K562 (cell line): ENCODE measurements around the gene IGF1R. TPM values are rescaled to one million over a fixed set of nuclear protein-coding genes. Genes with fewer than 3 reads are reported as not detected.

Experiments used
- ATAC-seq: fragments of 200-7000 bp; cut with Tn5 transposase; 3 replicates; pipeline ENCODE4 v1.9.1; 2020; ENCODE audit warnings: moderate library complexity
- BruUV-seq: library from RNA; stranded (reverse); fragments of 400-500 nt; replicated peaks from 2 replicates; lab custom pipeline; 2021; lab: Mats Ljungman, UMichigan
- CTCF ChIA-PET: fragments of 300-600 bp; formaldehyde crosslinking; extraction: SDS; loops from one replicate; lab custom pipeline; 2021; ENCODE audit warnings: low intra/inter-chr PET ratio; lab: Yijun Ruan, JAX
- POLR2A ChIA-PET: fragments of 300-600, 350-650 bp; sonication (Branson Sonifier 250); formaldehyde crosslinking; extraction: SDS; loops from one replicate; lab custom pipeline; 2021; ENCODE audit warnings: antibody characterized with exemption, inconsistent platforms; lab: Yijun Ruan, JAX
- DNase-seq, 4 experiments: peaks; one replicate each; pipeline versions ENCODE4 v3.0.0 to v3.0.0-alpha.2; 2011 to 2018; ENCODE audit warnings: low spot score in 3 of 4, mixed read lengths in 3 of 4; ENCODE audit errors: extremely low read depth in 1 of 4
- FAIRE-seq: peaks from 2 replicates; lab custom pipeline; 2011; peaks lifted over from hg19 to GRCh38; lab: Jason Lieb, UNC
- H2AFZ ChIP-seq: 2 replicates; pipeline ENCODE4 v1.6.0; 2011; ENCODE audit warnings: low read depth, low read length, control low read depth, inconsistent platforms
- H3K27ac ChIP-seq: fragments of 200-600 bp; 3 replicates; pipeline ENCODE4 v1.8.0; 2011; ENCODE audit warnings: low read depth, mild to moderate bottlenecking, control low read depth, inconsistent platforms, low read length, moderate library complexity, mixed read lengths; ENCODE audit errors: extremely low read depth
- H3K27me3 ChIP-seq, 2 experiments: fragments of 300-600 bp in 1 of 2; 2 replicates in 1 of 2; 3 replicates in 1 of 2; pipeline versions ENCODE4 v1.6.0 to v1.8.0; 2011; ENCODE audit warnings: inconsistent platforms in 2 of 2, low read length in 2 of 2, mild to moderate bottlenecking in 1 of 2, mixed read lengths in 1 of 2, moderate library complexity in 1 of 2; ENCODE audit not compliant: control insufficient read depth in 2 of 2, insufficient read depth in 2 of 2
- H3K36me3 ChIP-seq: fragments of 300-600 bp; 3 replicates; pipeline ENCODE4 v1.8.0; 2011; ENCODE audit warnings: mild to moderate bottlenecking, low read length, inconsistent platforms; ENCODE audit not compliant: control insufficient read depth, insufficient read depth
- H3K4me1 ChIP-seq, 2 experiments: fragments of 200-600 bp in 1 of 2; replicated peaks in 1 of 2; 2 replicates in 1 of 2; 3 replicates in 1 of 2; pipeline versions ENCODE4 v1.5.1 to v1.8.0; 2011; ENCODE audit warnings: inconsistent platforms in 2 of 2, low read length in 2 of 2, mild to moderate bottlenecking in 1 of 2, mixed read lengths in 1 of 2, moderate library complexity in 1 of 2; ENCODE audit not compliant: control insufficient read depth in 2 of 2, insufficient read depth in 2 of 2
- H3K4me2 ChIP-seq: 2 replicates; pipeline ENCODE4 v1.6.1; 2011; ENCODE audit warnings: low read length, control low read depth, inconsistent platforms, mixed read lengths; ENCODE audit not compliant: insufficient read depth
- H3K4me3 ChIP-seq: fragments of 200-600 bp; sonication (generic), shearing (Covaris generic); 2 replicates; pipeline ENCODE4 v1.5.1; 2016; ENCODE audit warnings: control low read depth, inconsistent platforms
- H3K79me2 ChIP-seq: fragments of 200-600 bp; 3 replicates; pipeline ENCODE4 v1.8.0; 2011; ENCODE audit warnings: low read length, inconsistent platforms; ENCODE audit not compliant: control insufficient read depth, insufficient read depth
- H3K9ac ChIP-seq, 2 experiments: 2 replicates each; pipeline versions ENCODE4 v1.6.0 to v1.6.1; 2011; ENCODE audit warnings: low read depth in 2 of 2, low read length in 2 of 2, control low read depth in 1 of 2, inconsistent platforms in 1 of 2, mild to moderate bottlenecking in 1 of 2, mixed read lengths in 1 of 2; ENCODE audit not compliant: insufficient read depth in 1 of 2
- H3K9me1 ChIP-seq: one replicate; pipeline ENCODE4 v1.6.0; 2011; ENCODE audit warnings: inconsistent platforms, mild to moderate bottlenecking, low read length, moderate library complexity; ENCODE audit not compliant: control insufficient read depth, insufficient read depth
- H3K9me3 ChIP-seq: replicated peaks from 2 replicates; pipeline ENCODE4 v1.5.1; 2011; ENCODE audit warnings: low read depth, low read length, inconsistent platforms; ENCODE audit not compliant: control insufficient read depth, insufficient read depth
- H4K20me1 ChIP-seq: replicated peaks from 2 replicates; pipeline ENCODE4 v1.6.1; 2011; ENCODE audit warnings: low read length, inconsistent platforms, mixed read lengths; ENCODE audit not compliant: control insufficient read depth, insufficient read depth
- CCNT2 ChIP-seq: IDR thresholded peaks from 2 replicates; pipeline ENCODE4 v1.6.1; 2011; ENCODE audit warnings: borderline replicate concordance, low read depth, mild to moderate bottlenecking, moderate library complexity, mixed read lengths, low read length; ENCODE audit not compliant: insufficient read length; ENCODE audit errors: extremely low read depth
- EP400 ChIP-seq: fragments of 450-650 bp; IDR thresholded peaks from 2 replicates; pipeline ENCODE4 v1.6.1; 2017; ENCODE audit warnings: antibody characterized with exemption, mild to moderate bottlenecking, moderate library complexity
- FIP1L1 ChIP-seq: fragments of 200-400 bp; formaldehyde crosslinking; IDR thresholded peaks from 2 replicates; pipeline ENCODE4 v1.6.1; 2018; ENCODE audit warnings: mild to moderate bottlenecking, low read depth, low read length; ENCODE audit not compliant: poor library complexity, severe bottlenecking
- FOXA3 ChIP-seq, 2 experiments: fragments of 450-650 bp in 1 of 2; sonication (generic) in 1 of 2; formaldehyde crosslinking; IDR thresholded peaks in 1 of 2; conservative IDR thresholded peaks in 1 of 2; 2 replicates each; pipeline versions ENCODE4 v1.4.0 to v1.8.0; 2020 to 2022; ENCODE audit warnings: mild to moderate bottlenecking in 2 of 2, missing genetic modification reagents in 1 of 2
- MYNN ChIP-seq, 2 experiments: sonication (generic); formaldehyde crosslinking in 1 of 2; IDR thresholded peaks; 2 replicates each; pipeline versions ENCODE4 v1.5.0 to v1.6.1; 2016 to 2020; ENCODE audit warnings: antibody characterized with exemption in 1 of 2, missing genetic modification reagents in 1 of 2
- RNF219 ChIP-seq: fragments of 250-450 bp; sonication (Bioruptor Pico); IDR thresholded peaks from 2 replicates; pipeline ENCODE4 v1.5.0; 2022; ENCODE audit warnings: mild to moderate bottlenecking
- TFE3 ChIP-seq: fragments of 450-650 bp; formaldehyde crosslinking; IDR thresholded peaks from 2 replicates; pipeline ENCODE4 v1.4.0; 2020; ENCODE audit warnings: mild to moderate bottlenecking, mixed read lengths
- ZNF232 ChIP-seq: sonication (generic); formaldehyde crosslinking; IDR thresholded peaks from 2 replicates; pipeline ENCODE4 v1.8.0; 2022; ENCODE audit warnings: mild to moderate bottlenecking, missing genetic modification reagents
- ZNF445 ChIP-seq: fragments of 250-450 bp; sonication (Bioruptor Pico); IDR thresholded peaks from 2 replicates; pipeline ENCODE4 v1.4.0; 2020; ENCODE audit warnings: low read depth, mild to moderate bottlenecking, moderate library complexity
- WGBS: fragments of 100-300 bp; shearing (Covaris generic); methylation state at CpG from one replicate; pipeline ENCODE4 v1.1.6; 2016; ENCODE audit warnings: low coverage, mixed read lengths; ENCODE audit not compliant: insufficient coverage; ENCODE audit errors: missing lambda C conversion rate; 5-methylcytosine and 5-hydroxymethylcytosine counted together
- in situ Hi-C: fragments of 300-500 bp; cut with MboI; formaldehyde crosslinking; loops from 4 replicates; pipeline ENCODE4 v1.15.0; 2018; ENCODE audit warnings: inconsistent platforms, mixed read lengths
- intact Hi-C: fragments of 100-400 bp; cut with micrococcal nuclease; formaldehyde crosslinking; loops from 2 replicates; pipeline ENCODE4 v1.14.2; 2022
- polyA plus RNA-seq, 8 experiments: library from polyadenylated mRNA; depleted of rRNA in 4 of 8; stranded (reverse) in 5 of 8; unstranded in 3 of 8; fragments of >200 nt; fragmentation: Nextera tagmentation in 2 of 8; fragmentation: Illumina TruSeq in 1 of 8; extraction: Ambion mirVana in 2 of 8; extraction: Trizol in 1 of 8; gene quantifications; 2 replicates each; pipeline versions ENCODE4 v1.2.1 to v1.2.3, GENCODE V29; 2011 to 2014; ENCODE audit warnings: inconsistent platforms in 1 of 8, missing spikeins in 1 of 8
- total RNA-seq, 7 experiments: library from RNA; depleted of rRNA in 6 of 7; stranded (reverse); fragments of >200 nt in 6 of 7; fragmentation: Illumina TruSeq in 2 of 7; extraction: Trizol in 2 of 7; gene quantifications; 2 replicates each; pipeline versions ENCODE4 v1.2.1 to v1.2.3, GENCODE V29; 2011 to 2021; ENCODE audit warnings: low replicate concordance in 1 of 7
- TF ChIP-seq, protein P1 (sequence below): sonication (generic); formaldehyde crosslinking; IDR thresholded peaks from 2 replicates; pipeline ENCODE4 v1.4.0; 2020; ENCODE audit warnings: mild to moderate bottlenecking, missing genetic modification reagents
- TF ChIP-seq, protein P2 (sequence below): fragments of 250-450 bp; sonication (Bioruptor Pico); IDR thresholded peaks from 2 replicates; pipeline ENCODE4 v1.8.0; 2022; ENCODE audit warnings: moderate library complexity, mild to moderate bottlenecking, inconsistent platforms
- TF ChIP-seq, protein P3 (sequence below): fragments of 250-450 bp; sonication (Bioruptor Pico); IDR thresholded peaks from 2 replicates; pipeline ENCODE4 v1.4.0; 2020; ENCODE audit warnings: mild to moderate bottlenecking, moderate library complexity

Gene IGF1R
- total and polyA plus RNA-seq, 9 of the 15 experiments (the other 6 are each of a cell fraction or from before 2014, with no cell fraction given) = 0.35 to 8.0 (median 1.6) TPM

DNA sequence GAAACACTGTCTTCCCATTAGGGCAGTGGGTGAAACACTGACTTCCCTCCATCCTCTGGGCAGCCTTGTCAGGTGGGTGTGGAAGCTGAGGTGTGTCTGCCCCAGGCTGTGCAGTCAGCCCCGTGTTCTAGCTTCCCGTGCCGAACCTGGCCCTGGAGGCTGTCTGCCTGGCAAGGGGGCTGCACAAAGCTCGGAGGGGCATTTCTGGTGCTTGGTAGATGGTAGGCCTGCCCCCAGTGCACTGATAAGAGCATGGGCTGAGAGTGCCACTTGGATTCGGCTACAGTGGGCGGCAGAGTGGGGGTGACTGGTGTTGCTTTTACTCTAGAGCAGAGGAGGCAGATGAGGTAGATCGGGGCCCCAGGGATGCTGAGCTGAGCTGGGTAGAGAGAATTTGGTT, 21.3 kb downstream of the IGF1R start:
- no peak overlapping the region for H3K27ac ChIP-seq
- H3K9ac ChIP-seq = no peak overlapping the region; a peak in 1 of 4 replicates
- no peaks in the 10 kb centered on the region for H3K79me2 ChIP-seq
- no peak for FAIRE-seq
- H3K4me3 ChIP-seq = no peak overlapping the region
- POLR2A ChIA-PET = no interaction called here
- H3K36me3 ChIP-seq = no peaks in the 10 kb centered on the region
- H3K9me1 ChIP-seq = no peaks in the 10 kb centered on the region
- H2AFZ ChIP-seq = no peak overlapping the region
- CTCF ChIA-PET = no interaction called here
- peaks cover 27% of the 10 kb centered on the region for H4K20me1 ChIP-seq
- 1% methylated on average over 7 of the region's 7 CpGs for WGBS
- TF ChIP-seq, protein P1, sequence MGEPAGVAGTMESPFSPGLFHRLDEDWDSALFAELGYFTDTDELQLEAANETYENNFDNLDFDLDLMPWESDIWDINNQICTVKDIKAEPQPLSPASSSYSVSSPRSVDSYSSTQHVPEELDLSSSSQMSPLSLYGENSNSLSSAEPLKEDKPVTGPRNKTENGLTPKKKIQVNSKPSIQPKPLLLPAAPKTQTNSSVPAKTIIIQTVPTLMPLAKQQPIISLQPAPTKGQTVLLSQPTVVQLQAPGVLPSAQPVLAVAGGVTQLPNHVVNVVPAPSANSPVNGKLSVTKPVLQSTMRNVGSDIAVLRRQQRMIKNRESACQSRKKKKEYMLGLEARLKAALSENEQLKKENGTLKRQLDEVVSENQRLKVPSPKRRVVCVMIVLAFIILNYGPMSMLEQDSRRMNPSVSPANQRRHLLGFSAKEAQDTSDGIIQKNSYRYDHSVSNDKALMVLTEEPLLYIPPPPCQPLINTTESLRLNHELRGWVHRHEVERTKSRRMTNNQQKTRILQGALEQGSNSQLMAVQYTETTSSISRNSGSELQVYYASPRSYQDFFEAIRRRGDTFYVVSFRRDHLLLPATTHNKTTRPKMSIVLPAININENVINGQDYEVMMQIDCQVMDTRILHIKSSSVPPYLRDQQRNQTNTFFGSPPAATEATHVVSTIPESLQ (CRISPR knock-in tag) = no peak
- TF ChIP-seq FIP1L1 (no peak), RNF219 (CRISPR knock-in tag) (no peak), FOXA3 (CRISPR knock-in tag; conservative IDR thresholded peaks at IDR 0.05 in 1 of 2, IDR thresholded peaks at IDR 0.05 in 1 of 2) (no peak), MYNN (IDR thresholded peaks at IDR 0.05) (no peak), MYNN (CRISPR knock-in tag; IDR thresholded peaks at IDR 0.05) (no peak), CCNT2 (no peak), EP400 (no peak), TFE3 (CRISPR knock-in tag) (no peak), ZNF232 (CRISPR knock-in tag) (no peak), ZNF445 (no peak)
- TF ChIP-seq, protein P2, sequence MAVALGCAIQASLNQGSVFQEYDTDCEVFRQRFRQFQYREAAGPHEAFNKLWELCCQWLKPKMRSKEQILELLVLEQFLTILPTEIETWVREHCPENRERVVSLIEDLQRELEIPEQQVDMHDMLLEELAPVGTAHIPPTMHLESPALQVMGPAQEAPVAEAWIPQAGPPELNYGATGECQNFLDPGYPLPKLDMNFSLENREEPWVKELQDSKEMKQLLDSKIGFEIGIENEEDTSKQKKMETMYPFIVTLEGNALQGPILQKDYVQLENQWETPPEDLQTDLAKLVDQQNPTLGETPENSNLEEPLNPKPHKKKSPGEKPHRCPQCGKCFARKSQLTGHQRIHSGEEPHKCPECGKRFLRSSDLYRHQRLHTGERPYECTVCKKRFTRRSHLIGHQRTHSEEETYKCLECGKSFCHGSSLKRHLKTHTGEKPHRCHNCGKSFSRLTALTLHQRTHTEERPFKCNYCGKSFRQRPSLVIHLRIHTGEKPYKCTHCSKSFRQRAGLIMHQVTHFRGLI = no peak
- TF ChIP-seq, protein P3, sequence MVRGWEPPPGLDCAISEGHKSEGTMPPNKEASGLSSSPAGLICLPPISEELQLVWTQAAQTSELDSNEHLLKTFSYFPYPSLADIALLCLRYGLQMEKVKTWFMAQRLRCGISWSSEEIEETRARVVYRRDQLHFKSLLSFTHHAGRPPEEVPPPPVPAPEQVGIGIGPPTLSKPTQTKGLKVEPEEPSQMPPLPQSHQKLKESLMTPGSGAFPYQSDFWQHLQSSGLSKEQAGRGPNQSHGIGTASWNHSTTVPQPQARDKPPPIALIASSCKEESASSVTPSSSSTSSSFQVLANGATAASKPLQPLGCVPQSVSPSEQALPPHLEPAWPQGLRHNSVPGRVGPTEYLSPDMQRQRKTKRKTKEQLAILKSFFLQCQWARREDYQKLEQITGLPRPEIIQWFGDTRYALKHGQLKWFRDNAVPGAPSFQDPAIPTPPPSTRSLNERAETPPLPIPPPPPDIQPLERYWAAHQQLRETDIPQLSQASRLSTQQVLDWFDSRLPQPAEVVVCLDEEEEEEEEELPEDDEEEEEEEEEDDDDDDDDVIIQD = no peak
- intact Hi-C loops = no loop called here
- no peaks in the 10 kb centered on the region for H3K9me3 ChIP-seq
- BruUV-seq = no TSS peak
- no peaks in the 10 kb centered on the region for H3K4me1 ChIP-seq
- DNase-seq = no peak
- ATAC-seq = no peak
- no peak overlapping the region for H3K4me2 ChIP-seq
- peaks cover 2 to 35% of the 10 kb centered on the region in 2 experiments; a peak in 4 of 5 replicates for H3K27me3 ChIP-seq
- in situ Hi-C loops = no loop called here
